HG03469 (cell line): ENCODE measurements around the gene TMEM127.

ENCODE experiments used
- ATAC-seq: cut with Tn5 transposase; IDR thresholded peaks from one replicate; pipeline ENCODE4 v1.9.1; 2021; ENCODE audit warnings: mild to moderate bottlenecking, moderate library complexity, moderate number of reproducible peaks; ENCODE audit not compliant: unreplicated experiment

Gene TMEM127

DNA sequence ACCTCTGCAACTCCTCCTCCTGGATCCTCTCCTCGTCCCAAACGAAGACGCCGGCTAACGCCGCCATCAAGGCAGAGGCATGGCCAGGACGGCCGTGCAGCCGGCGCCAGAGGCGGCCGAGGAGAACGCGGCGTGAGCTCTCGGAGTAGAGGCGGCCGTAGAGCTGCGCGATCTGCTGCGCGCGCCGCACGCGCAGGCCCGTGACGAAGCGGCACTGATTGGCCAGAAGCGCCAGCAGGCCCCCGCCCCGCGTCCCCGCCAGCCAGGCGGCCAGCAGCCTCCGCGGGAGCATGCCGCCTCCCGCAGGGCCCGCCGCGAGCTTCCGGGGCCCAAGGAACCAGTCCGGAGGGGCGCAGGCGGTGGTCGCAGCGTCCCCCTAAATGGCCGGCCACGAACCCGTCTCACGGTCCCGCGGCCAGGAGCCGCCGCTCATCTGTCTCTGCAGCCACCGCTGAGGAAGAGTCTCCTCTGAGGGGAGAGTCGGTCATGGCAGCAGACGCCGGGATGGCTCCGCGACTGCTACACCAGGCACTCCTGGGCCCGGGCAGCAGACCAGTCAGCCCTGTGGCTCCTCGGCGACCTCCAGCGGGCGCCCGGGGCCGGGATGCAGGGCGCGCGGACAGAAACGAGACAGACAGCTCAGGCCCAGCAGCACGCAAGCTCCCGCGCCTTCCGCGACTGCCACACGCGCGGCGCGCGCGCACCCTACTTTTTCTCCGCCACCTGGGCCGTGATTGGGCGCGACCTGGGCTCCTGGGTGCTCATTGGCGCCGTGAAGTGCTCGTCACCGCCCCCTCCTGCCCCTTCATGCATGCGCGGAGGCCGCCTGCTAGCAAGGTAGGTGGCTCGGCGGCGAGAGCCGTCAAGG, 57.4 kb downstream of the TMEM127 start, which contains the start of gene STARD7:
Gene STARD7, minus strand, starts transcription at position 685 of the 868 bp plus-strand sequence. Its CDS starts 393 bp downstream, at position 292.
- peak; percentile 64 for ATAC-seq

DNA sequence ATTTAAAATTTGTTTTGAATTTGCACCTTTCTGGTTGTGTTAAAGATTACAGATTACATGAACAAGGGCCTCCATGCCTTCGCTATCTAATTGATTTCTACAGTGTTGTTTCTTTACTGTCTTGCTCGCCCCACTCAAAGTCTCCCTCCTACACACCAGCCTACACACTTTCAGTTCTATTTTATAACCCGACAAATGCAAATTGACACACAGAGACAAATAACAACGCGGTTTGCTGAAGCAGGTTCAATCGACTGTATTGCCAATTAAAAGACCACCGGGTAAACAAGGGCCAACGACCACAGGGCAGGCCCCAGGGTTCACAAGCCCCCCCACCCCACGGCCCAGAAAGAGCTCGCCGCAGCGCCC, 58.0 kb downstream of the TMEM127 start:
- peak; percentile 17 for ATAC-seq

- ATAC-seq: no peak
These were observed 58.6 kb downstream of the TMEM127 start for GRCh38 chr2:96207073-96207773.

- no peak for ATAC-seq
These were observed 59.9 kb downstream of the TMEM127 start for GRCh38 chr2:96205888-96206287.

GRCh38 chr2:96204836-96205624, 60.8 kb downstream of the TMEM127 start:
- no peak for ATAC-seq

DNA sequence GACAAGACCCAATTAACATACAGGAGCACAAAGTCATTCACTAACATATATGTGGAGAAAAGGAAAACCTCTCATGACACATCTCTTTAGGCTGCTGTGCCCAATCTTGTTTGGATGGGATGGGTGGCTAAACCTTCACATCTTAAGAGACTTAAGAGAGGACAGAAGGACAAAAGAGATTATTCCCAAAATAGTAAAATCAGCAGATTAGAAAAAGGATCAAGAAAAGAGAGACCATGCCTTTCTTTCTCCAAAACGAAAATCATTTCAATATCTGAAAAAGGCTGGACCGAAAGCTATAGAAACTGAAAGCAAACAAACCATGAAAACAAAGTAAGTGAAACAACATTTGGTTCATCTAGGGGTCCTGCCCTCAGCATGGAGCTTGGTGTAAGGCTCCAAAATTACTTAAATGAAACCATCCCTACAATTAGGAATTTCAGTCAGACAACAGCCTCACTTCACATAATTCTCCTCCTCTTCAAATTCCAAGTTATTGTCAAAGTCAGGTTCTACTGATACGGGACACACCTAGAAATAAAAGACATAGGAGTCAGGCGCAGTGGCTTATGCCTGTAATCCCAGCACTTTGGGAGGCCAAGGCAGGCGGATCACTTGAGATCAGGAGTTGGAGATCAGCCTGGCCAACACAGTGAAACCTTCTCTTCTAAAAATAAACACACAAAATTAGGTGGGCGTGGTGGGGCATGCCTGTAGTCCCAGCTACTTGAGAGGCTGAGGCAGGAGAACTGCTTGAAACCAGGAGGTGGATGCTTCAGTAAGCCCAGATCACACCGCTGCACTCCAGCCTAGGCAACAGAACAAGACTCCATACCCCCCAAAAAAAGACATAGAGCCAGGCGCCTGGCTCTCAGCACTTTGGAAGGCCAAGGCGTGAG, 62.4 kb downstream of the TMEM127 start:
- ATAC-seq: no peak

- no peak for ATAC-seq
These were observed 63.5 kb downstream of the TMEM127 start for GRCh38 chr2:96202152-96202854.

DNA sequence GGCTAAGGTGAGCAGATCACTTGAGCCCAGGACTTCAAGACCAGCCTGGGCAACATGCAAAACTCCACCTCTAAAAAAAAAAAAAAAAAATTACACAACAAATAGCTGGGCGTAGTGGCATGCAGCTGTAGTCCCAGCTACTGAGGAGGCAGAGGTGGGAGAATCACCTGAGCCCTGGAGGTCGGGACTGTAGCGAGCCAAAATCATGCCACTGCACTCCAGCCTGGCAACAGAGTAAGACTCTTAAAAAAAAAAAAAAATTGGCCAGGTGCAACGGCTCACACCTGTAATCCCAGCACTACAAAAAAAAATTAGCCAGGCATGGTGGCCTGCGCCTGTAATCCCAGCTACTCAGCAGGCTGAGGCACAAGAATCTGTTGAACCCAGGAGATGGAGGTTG, 64.5 kb downstream of the TMEM127 start:
- ATAC-seq: no peak

GRCh38 chr2:96198921-96199320, 66.9 kb downstream of the TMEM127 start:
- ATAC-seq: no peak
